Gastroesophageal sphincter (tissue), 3 donors: ENCODE results near the gene GALNT10.

Experiments used
- EP300 ChIP-seq: sonication (generic); formaldehyde crosslinking; IDR thresholded peaks from one replicate; pipeline ENCODE4 v1.6.1; 2017; ENCODE audit warnings: antibody characterized with exemption, mild to moderate bottlenecking
- POLR2A ChIP-seq, 2 donors: fragments of 450-650 bp; IDR thresholded peaks; one replicate each; pipeline ENCODE4 v1.6.1; 2017; ENCODE audit warnings: antibody characterized with exemption in 2 of 2, mild to moderate bottlenecking in 2 of 2, moderate library complexity in 1 of 2
- TF ChIP-seq, protein P1 (sequence below), 4 experiments: fragments of 200-600 bp in 2 of 4; fragments of 450-650 bp in 2 of 4; sonication (generic) in 1 of 4; IDR thresholded peaks; one replicate each; pipeline ENCODE4 v1.5.1; 2017 to 2019; ENCODE audit warnings: antibody characterized with exemption in 4 of 4, mild to moderate bottlenecking in 2 of 4, moderate library complexity in 2 of 4

DNA sequence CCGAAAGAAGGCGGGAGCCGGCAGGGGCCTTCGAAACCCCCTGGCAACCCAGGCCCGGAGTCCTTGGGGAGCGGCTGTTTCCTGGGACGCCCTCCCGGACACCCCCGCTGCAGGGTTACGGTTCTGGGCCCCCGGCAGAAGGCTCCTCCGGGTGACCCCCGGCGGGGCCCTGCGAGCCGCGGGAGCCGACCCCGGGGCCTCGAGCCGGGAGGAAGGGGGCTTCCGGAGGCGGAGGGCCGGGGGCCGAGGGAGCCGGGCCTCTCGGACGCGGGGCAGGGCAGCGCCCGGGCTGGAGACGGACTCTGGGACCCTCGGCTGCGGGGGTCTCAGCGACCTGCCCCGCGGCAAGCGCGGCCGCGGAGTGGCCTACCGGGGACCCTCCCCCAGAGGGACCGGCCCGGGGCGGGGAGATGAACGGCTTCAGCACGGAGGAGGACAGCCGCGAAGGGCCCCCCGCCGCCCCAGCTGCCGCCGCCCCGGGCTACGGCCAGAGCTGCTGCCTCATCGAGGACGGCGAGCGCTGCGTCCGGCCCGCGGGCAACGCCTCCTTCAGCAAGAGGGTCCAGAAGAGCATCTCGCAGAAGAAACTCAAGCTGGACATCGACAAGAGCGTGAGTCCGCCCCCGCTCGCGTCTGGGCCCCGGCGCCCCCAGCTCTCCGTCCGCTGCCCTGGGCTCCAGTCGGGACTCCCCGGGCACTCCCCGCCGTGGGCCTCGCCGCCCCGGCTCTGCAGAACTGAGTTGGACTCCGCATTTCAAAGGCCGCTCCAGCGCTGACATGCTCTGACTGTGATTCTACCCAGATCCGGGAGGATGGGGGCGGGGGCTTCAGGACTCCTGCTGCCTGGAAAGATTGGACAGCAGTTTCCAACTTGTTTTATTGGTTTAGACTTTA lies 255.9 kb downstream of the GALNT10 start:
- TF ChIP-seq, protein P1, sequence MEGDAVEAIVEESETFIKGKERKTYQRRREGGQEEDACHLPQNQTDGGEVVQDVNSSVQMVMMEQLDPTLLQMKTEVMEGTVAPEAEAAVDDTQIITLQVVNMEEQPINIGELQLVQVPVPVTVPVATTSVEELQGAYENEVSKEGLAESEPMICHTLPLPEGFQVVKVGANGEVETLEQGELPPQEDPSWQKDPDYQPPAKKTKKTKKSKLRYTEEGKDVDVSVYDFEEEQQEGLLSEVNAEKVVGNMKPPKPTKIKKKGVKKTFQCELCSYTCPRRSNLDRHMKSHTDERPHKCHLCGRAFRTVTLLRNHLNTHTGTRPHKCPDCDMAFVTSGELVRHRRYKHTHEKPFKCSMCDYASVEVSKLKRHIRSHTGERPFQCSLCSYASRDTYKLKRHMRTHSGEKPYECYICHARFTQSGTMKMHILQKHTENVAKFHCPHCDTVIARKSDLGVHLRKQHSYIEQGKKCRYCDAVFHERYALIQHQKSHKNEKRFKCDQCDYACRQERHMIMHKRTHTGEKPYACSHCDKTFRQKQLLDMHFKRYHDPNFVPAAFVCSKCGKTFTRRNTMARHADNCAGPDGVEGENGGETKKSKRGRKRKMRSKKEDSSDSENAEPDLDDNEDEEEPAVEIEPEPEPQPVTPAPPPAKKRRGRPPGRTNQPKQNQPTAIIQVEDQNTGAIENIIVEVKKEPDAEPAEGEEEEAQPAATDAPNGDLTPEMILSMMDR (IDR thresholded peaks at IDR 0.05), result no peak
- TF ChIP-seq EP300, result no peak
- TF ChIP-seq POLR2A (IDR thresholded peaks at IDR 0.05), result peak in 1 of 2 donors; percentile 12
